ENCODE measurements around the gene CYP21A2. TPM values are rescaled to one million over a fixed set of nuclear protein-coding genes. Genes with fewer than 3 reads are reported as not detected.
"Not testable (repeated sequence)": the region's sequence is repeated elsewhere in the genome, so short reads cannot be mapped to it uniquely, and the experiment has no call there.

CYP21A2 gene
- total RNA-seq, 4 donors from 2014 or later: 1.0 to 15.3 (median 3.9) TPM

DNA sequence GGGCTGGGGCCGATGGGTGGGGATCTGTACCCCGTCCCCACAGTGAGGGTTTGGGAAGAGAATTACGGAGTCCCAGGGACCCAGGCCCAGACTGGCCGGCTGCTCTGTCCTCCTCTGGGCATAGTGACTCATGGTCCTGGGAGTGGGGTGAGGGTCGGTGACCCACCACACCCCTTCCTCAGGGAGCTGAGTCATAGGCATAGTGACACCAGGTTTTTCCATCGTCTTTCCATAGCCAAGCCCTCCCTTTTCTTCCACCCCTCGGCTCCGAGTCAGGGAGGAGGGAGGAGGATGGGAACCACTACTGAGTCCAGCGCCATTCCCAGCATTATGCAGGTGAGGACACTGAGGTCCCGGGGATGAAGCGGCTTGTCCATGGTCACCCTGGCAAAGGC, 8.9 kb downstream of the CYP21A2 start:
- H3K27ac ChIP-seq: peak overlapping the region; percentile 75 to 91 (median 82)
- DNase-seq (ENCODE audit: low spot score in 2 of 2): peak; percentile 68 to 80
- no peaks in the 10 kb centered on the region for H3K27me3 ChIP-seq
- TF ChIP-seq, protein P1, sequence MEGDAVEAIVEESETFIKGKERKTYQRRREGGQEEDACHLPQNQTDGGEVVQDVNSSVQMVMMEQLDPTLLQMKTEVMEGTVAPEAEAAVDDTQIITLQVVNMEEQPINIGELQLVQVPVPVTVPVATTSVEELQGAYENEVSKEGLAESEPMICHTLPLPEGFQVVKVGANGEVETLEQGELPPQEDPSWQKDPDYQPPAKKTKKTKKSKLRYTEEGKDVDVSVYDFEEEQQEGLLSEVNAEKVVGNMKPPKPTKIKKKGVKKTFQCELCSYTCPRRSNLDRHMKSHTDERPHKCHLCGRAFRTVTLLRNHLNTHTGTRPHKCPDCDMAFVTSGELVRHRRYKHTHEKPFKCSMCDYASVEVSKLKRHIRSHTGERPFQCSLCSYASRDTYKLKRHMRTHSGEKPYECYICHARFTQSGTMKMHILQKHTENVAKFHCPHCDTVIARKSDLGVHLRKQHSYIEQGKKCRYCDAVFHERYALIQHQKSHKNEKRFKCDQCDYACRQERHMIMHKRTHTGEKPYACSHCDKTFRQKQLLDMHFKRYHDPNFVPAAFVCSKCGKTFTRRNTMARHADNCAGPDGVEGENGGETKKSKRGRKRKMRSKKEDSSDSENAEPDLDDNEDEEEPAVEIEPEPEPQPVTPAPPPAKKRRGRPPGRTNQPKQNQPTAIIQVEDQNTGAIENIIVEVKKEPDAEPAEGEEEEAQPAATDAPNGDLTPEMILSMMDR (IDR thresholded peaks at IDR 0.05): peak in 1 of 5 experiments; percentile 4
- no peak for TF ChIP-seq POLR2A (IDR thresholded peaks at IDR 0.05)
- TF ChIP-seq EP300 (IDR thresholded peaks at IDR 0.05): peak; percentile 54 to 82
- H3K4me1 ChIP-seq: peaks cover 0 to 43% (median 27%) of the 10 kb centered on the region in 4 donors
- 34 to 44% methylated on average over 11 of the region's 11 CpGs for WGBS, 2 donors
- peaks cover 0 to 3% (median 0%) of the 10 kb centered on the region in 3 donors for H3K36me3 ChIP-seq
- H3K9me3 ChIP-seq: no peaks in the 10 kb centered on the region
- no peak overlapping the region for H3K4me3 ChIP-seq

DNA sequence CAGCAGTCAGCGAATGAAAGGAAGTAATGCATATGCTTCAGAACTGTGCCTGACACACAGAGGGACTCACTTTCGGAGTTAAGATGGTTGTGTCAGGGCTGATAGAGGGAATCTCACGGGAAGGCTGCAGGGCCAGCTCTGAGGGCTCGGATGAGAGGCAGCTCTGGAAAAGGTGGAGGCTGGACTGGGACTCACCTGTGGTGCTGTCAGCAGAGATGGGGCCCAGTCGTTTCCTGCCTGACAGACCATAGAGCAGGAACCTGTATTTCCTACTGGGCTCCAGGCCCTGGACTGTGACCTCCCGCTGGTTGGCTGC, 9.3 kb downstream of the CYP21A2 start:
- Histone ChIP-seq H3K4me3 (no peak overlapping the region), H3K4me1 (peaks cover 0 to 43% (median 27%) of the 10 kb centered on the region in 4 donors), H3K9me3 (no peaks in the 10 kb centered on the region), H3K27ac (peak overlapping the region; percentile 75 to 91 (median 82)), H3K27me3 (no peaks in the 10 kb centered on the region), H3K36me3 (peaks cover 0 to 5% (median 0%) of the 10 kb centered on the region in 3 donors)
- no peak for TF ChIP-seq POLR2A (IDR thresholded peaks at IDR 0.05)
- TF ChIP-seq, protein P1 (IDR thresholded peaks at IDR 0.05): no peak
- WGBS, 2 donors: 75 to 77% methylated on average over 6 of the region's 6 CpGs
- DNase-seq (ENCODE audit: low spot score in 2 of 2): no peak

DNA sequence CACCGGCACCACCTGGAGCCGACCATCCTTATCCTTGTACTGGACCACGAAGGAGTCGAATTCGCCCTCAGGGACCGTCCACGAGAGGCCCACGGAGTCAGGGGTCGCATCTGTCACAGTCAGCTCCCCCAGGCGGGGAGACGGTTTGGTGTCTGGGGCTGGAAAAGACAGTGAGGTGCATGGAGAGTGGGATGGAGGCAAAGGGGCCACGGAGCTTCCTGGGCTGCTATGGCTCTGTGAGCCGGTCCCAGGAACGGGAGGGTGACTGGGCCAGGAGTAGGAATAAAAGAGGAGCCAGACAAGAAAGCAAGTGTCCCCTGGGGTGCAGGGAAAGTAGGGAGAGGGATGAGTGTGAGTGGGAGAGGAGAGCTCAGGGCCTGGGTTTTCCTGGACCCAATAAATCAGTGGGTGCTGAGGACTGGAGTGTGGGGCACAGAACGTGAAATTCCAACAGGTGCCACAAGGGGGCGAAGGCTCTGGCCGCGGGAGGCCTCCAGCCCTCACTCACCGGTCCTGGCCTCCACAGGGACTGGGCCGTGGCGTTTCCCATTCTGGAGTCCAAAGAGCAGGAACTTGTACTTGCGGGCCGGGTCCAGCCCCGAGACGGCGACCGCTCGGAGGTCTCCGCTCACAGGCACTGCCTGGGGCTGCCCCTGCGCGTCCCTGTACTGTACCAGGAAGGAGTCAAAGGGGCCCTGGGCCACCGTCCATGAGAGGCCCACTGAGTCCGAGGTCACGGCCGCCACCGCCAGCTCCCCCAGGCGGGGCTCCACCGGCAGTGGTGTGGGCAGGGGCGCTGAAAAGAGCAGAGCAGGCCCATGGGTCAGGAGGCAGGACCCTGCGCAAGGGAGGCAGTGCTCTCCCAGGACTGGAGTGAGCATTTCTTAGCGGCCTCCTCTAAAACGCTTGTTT, 9.9 kb downstream of the CYP21A2 start:
- 37 to 46% methylated on average over 39 to 42 of the region's 42 CpGs for WGBS, 2 donors
- Histone ChIP-seq H3K9me3 (no peaks in the 10 kb centered on the region), H3K27ac (peak overlapping the region; percentile 75 to 91 (median 82)), H3K36me3 (peaks cover 0 to 12% (median 0%) of the 10 kb centered on the region in 3 donors), H3K4me3 (no peak overlapping the region), H3K4me1 (peaks cover 0 to 43% (median 27%) of the 10 kb centered on the region in 4 donors), H3K27me3 (no peaks in the 10 kb centered on the region)
- TF ChIP-seq, protein P1 (IDR thresholded peaks at IDR 0.05): peak; percentile 82 to 94 (median 90)
- TF ChIP-seq EP300 (IDR thresholded peaks at IDR 0.05): peak in 1 of 2 donors; percentile 49
- no peak for TF ChIP-seq POLR2A (IDR thresholded peaks at IDR 0.05)
- DNase-seq (ENCODE audit: low spot score in 2 of 2): peak; percentile 68 to 82

DNA sequence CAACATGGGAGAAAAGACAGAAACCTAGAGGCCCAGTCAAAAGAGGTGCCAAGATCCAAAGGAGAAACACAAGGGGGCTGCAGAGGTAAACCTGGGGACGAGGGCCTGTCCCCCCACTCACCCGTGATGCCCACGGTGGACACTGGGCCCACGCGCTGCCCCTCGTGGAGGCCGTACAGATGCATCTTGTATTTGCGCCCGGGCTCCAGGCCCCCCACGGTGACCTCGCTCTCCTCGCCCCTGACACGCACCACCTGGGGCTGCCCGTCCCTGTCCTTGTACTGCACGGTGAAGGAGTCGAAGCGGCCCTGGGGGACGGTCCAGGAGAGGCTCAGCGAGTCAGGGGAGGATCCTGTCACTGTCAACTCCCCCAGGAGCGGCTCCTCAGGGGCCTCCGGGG, 10.9 kb downstream of the CYP21A2 start:
- H3K27ac ChIP-seq: peak overlapping the region in 2 of 4 donors; percentile 88 to 91
- WGBS, 2 donors: 92% methylated on average over 21 of the region's 21 CpGs

DNA sequence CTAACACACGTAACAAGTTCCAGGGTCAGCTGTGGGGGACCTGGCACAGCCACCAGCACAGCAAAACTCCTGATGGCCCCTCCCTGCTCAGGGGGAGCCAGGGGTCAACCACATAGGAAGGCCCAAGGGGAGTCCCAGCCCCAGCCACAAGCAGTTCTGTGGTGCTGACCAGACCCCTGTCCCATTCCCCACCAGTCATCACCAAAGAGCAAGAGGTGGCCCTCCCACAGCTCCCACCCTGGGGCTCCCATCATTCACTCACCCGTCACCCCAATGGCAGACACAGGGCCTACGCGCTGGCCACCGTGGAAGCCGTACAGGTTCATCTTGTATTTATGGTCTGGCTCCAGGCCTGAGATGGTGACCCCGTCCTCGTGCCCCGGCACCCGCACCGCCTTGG, 11.5 kb downstream of the CYP21A2 start:
- DNase-seq (ENCODE audit: low spot score in 2 of 2); H3K27me3 ChIP-seq; H3K9me3 ChIP-seq; H3K4me3 ChIP-seq: not testable (repeated sequence)
- WGBS, 2 donors: 81 to 89% methylated on average over 9 to 11 of the region's 11 CpGs
- Histone ChIP-seq H3K27ac (peak overlapping the region in 2 of 4 donors; percentile 82 to 88), H3K36me3 (peaks cover 0 to 23% (median 0%) of the 10 kb centered on the region in 3 donors), H3K4me1 (peaks cover 0 to 43% (median 27%) of the 10 kb centered on the region in 4 donors)

More for the DNA sequence above, 10.9 kb downstream of the CYP21A2 start:
- not testable (repeated sequence) for H3K4me3 ChIP-seq; H3K27me3 ChIP-seq; H3K9me3 ChIP-seq; DNase-seq (ENCODE audit: low spot score in 2 of 2)
- Histone ChIP-seq H3K36me3 (peaks cover 0 to 18% (median 0%) of the 10 kb centered on the region in 3 donors), H3K4me1 (peaks cover 0 to 43% (median 27%) of the 10 kb centered on the region in 4 donors)

DNA sequence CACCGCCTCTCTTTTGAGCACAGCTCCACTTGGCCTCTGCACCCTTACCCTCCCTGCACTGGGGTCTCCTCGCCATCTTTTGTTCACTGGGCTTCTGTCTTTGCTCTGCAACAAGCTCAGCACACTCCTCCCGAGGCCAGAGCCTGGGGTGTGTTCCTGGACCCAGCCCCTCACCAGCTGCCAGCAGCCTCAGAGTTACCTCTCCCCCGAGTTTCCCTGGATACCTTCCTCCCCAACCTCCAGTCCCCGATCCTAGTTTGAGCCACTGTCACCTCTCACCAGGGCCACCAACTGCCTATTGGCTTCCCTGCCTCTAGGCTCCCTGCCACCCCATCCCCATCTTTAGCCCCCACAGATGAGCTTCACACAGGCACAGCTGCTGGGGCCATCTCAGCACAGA, 12.3 kb downstream of the CYP21A2 start:
- Histone ChIP-seq H3K27ac (peak overlapping the region in 2 of 4 donors; percentile 82 to 88), H3K27me3 (no peaks in the 10 kb centered on the region), H3K36me3 (peaks cover 0 to 32% (median 0%) of the 10 kb centered on the region in 3 donors), H3K9me3 (no peaks in the 10 kb centered on the region), H3K4me1 (peaks cover 0 to 43% (median 27%) of the 10 kb centered on the region in 4 donors), H3K4me3 (no peak overlapping the region)
- TF ChIP-seq, protein P1 (IDR thresholded peaks at IDR 0.05): no peak
- no peak for TF ChIP-seq EP300 (IDR thresholded peaks at IDR 0.05)
- no peak for TF ChIP-seq POLR2A (IDR thresholded peaks at IDR 0.05)
- DNase-seq (ENCODE audit: low spot score in 2 of 2): no peak
- WGBS, 2 donors: 67% methylated on average over 5 of the region's 5 CpGs

DNA sequence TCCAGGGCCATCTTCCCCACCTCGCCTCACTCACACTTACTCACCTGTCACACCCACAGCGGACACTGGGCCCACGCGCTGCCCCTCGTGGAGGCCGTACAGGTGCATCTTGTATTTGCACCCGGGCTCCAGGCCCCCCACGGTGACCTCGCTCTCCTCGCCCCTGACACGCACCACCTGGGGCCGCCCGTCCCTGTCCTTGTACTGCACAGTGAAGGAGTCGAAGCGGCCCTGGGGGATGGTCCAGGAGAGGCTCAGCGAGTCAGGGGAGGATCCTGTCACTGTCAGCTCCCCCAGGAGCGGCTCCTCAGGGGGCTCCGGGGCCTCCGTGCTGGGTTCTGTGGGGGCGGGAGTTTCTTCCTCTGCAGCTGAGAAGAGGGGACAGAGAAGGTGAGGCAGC, 14.4 kb downstream of the CYP21A2 start:
- 76 to 81% methylated on average over 11 to 20 of the region's 20 CpGs for WGBS, 2 donors
- H3K27me3 ChIP-seq; DNase-seq (ENCODE audit: low spot score in 2 of 2); H3K4me3 ChIP-seq; H3K9me3 ChIP-seq: not testable (repeated sequence)
- H3K27ac ChIP-seq: peak overlapping the region in 2 of 4 donors; percentile 33 to 64
- peaks cover 0 to 51% (median 0%) of the 10 kb centered on the region in 3 donors for H3K36me3 ChIP-seq
- peaks cover 0 to 31% (median 12%) of the 10 kb centered on the region in 4 donors for H3K4me1 ChIP-seq

DNA sequence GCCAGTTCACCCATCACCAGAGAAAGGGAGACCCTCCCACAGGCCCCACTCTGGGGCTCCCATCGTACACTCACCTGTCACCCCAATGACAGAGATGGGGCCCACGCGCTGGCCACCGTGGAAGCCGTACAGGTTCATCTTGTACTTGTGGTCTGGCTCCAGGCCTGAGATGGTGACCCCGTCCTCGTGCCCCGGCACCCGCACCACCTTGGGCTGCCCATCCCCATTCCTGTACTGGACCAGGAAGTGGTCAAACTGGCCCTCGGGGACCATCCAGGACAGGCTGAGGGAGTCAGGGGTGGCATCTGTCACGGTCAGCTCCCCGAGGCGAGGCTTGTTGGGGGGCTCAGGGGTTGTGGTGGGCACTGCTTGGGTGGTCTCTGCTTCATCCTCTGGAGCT, 15.1 kb downstream of the CYP21A2 start:
- H3K4me3 ChIP-seq; H3K27me3 ChIP-seq; H3K9me3 ChIP-seq; DNase-seq (ENCODE audit: low spot score in 2 of 2): not testable (repeated sequence)
- H3K27ac ChIP-seq: peak overlapping the region in 2 of 4 donors; percentile 33 to 64
- H3K36me3 ChIP-seq: peaks cover 0 to 58% (median 0%) of the 10 kb centered on the region in 3 donors
- 84 to 96% methylated on average over 13 of the region's 13 CpGs for WGBS, 2 donors
- H3K4me1 ChIP-seq: peaks cover 0 to 31% (median 8%) of the 10 kb centered on the region in 4 donors
